ENCODE measurements around the gene ARTN. TPM values are rescaled to one million over a fixed set of nuclear protein-coding genes. Genes with fewer than 3 reads are reported as not detected.

The ARTN gene
- total and polyA plus RNA-seq, 9 of the 15 experiments (the other 6 are each of a cell fraction or from before 2014, with no cell fraction given) = 0.06 to 0.38 TPM; not detected in 7

GRCh38 chr1:43974443-43975248, 41.0 kb downstream of the ARTN start, which contains the start of gene ATP6V0B (continued):
- TF ChIP-seq, protein P1, sequence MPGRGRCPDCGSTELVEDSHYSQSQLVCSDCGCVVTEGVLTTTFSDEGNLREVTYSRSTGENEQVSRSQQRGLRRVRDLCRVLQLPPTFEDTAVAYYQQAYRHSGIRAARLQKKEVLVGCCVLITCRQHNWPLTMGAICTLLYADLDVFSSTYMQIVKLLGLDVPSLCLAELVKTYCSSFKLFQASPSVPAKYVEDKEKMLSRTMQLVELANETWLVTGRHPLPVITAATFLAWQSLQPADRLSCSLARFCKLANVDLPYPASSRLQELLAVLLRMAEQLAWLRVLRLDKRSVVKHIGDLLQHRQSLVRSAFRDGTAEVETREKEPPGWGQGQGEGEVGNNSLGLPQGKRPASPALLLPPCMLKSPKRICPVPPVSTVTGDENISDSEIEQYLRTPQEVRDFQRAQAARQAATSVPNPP (IDR thresholded peaks at IDR 0.05; ENCODE audit: borderline replicate concordance, insufficient read depth, insufficient read length) = no peak
- peak in 1 of 2 experiments; percentile 23; a peak in 1 of 4 replicates for TF ChIP-seq UBTF (IDR thresholded peaks at IDR 0.05; ENCODE audit: borderline replicate concordance in 1 of 2, low read depth in 2 of 2, low read length in 2 of 2)
- TF ChIP-seq SUPT5H (IDR thresholded peaks at IDR 0.05) = peak; percentile 90
- 0 out of 2 replicates have a peak, but pooled peaks have one; percentile 11 for TF ChIP-seq ZNF668 (CRISPR knock-in tag; IDR thresholded peaks at IDR 0.05)
- peak; percentile 72 for TF ChIP-seq GABPA (tag; conservative IDR thresholded peaks at IDR 0.05; ENCODE audit: low read depth)
- no peak for TF ChIP-seq DDX20 (tag; IDR thresholded peaks at IDR 0.05; ENCODE audit: low read depth)
- TF ChIP-seq MTF1 (CRISPR knock-in tag; IDR thresholded peaks at IDR 0.05; ENCODE audit: borderline replicate concordance) = no peak
- TF ChIP-seq ZFX (CRISPR knock-in tag; IDR thresholded peaks at IDR 0.05) = peak; percentile 94
- no peak for TF ChIP-seq NFATC3 (IDR thresholded peaks at IDR 0.05)
- TF ChIP-seq KLF1 (tag; IDR thresholded peaks at IDR 0.05) = 0 out of 2 replicates have a peak, but pooled peaks have one; percentile 16
- TF ChIP-seq, protein P2, sequence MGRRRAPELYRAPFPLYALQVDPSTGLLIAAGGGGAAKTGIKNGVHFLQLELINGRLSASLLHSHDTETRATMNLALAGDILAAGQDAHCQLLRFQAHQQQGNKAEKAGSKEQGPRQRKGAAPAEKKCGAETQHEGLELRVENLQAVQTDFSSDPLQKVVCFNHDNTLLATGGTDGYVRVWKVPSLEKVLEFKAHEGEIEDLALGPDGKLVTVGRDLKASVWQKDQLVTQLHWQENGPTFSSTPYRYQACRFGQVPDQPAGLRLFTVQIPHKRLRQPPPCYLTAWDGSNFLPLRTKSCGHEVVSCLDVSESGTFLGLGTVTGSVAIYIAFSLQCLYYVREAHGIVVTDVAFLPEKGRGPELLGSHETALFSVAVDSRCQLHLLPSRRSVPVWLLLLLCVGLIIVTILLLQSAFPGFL (CRISPR knock-in tag; IDR thresholded peaks at IDR 0.05) = no peak
- 0 out of 2 replicates have a peak, but pooled peaks have one; percentile 45 for TF ChIP-seq NR2F6 (CRISPR knock-in tag; IDR thresholded peaks at IDR 0.05)
- TF ChIP-seq CHD4 (IDR thresholded peaks at IDR 0.05; ENCODE audit: insufficient read depth, insufficient replicate concordance, low read depth, low read length, poor library complexity, severe bottlenecking) = no peak
- peak; percentile 52; the same call in 1 of the 2 replicates for TF ChIP-seq POLR2AphosphoS2 (IDR thresholded peaks at IDR 0.05; ENCODE audit: low read length)
- TF ChIP-seq MTA2 (IDR thresholded peaks at IDR 0.05; ENCODE audit: low read depth) = no peak
- no peak for TF ChIP-seq NELFE (IDR thresholded peaks at IDR 0.05; ENCODE audit: insufficient read depth, insufficient read length)
- TF ChIP-seq HNRNPUL1 (IDR thresholded peaks at IDR 0.05; ENCODE audit: low read length) = no peak
- no peak for TF ChIP-seq HLTF (IDR thresholded peaks at IDR 0.05)
- TF ChIP-seq ZNF408 (CRISPR knock-in tag; IDR thresholded peaks at IDR 0.05; ENCODE audit: low read depth) = no peak
- TF ChIP-seq MED1 (CRISPR knock-in tag; IDR thresholded peaks at IDR 0.05; ENCODE audit: borderline replicate concordance) = no peak
- peak; percentile 72; the same call in 1 of the 2 replicates for TF ChIP-seq ZNF12 (CRISPR knock-in tag; IDR thresholded peaks at IDR 0.05)
- no peak for TF ChIP-seq DACH1 (IDR thresholded peaks at IDR 0.05; ENCODE audit: partially characterized antibody)

Measured in K562 (cell line).